SKM-1 treated with dmso at 0.1 percent for 144 hours (cell line): Measurements from ENCODE around the gene CPXM2.

ENCODE experiments used
- DNase-seq: peaks from one replicate; lab custom pipeline; 2025; ENCODE audit not compliant: unreplicated experiment; lab: John Stamatoyannopoulos, UW

CPXM2 gene

GRCh38 chr10:123778719-123779517 is 112.7 kb downstream of the CPXM2 start:
- no peak for DNase-seq

GRCh38 chr10:123777881-123778280 is 113.7 kb downstream of the CPXM2 start:
- no peak for DNase-seq

- DNase-seq: no peak
Observed at GRCh38 chr10:123774132-123774742, 117.4 kb downstream of the CPXM2 start.

- DNase-seq: no peak
Observed at GRCh38 chr10:123772645-123773508, 118.7 kb downstream of the CPXM2 start.

- DNase-seq: no peak
Observed at GRCh38 chr10:123771877-123772644, 119.5 kb downstream of the CPXM2 start.

- DNase-seq: no peak
Observed at GRCh38 chr10:123769647-123770046, 122.0 kb downstream of the CPXM2 start.

- no peak for DNase-seq
Observed at GRCh38 chr10:123766761-123767160, 124.8 kb downstream of the CPXM2 start.

GRCh38 chr10:123766012-123766411 is 125.6 kb downstream of the CPXM2 start:
- DNase-seq: no peak

- DNase-seq: no peak
Observed at GRCh38 chr10:123761666-123762230, 129.9 kb downstream of the CPXM2 start.

- DNase-seq: no peak
Observed at GRCh38 chr10:123761038-123761428, 130.6 kb downstream of the CPXM2 start.

- DNase-seq: no peak
Observed at GRCh38 chr10:123760356-123761037, 131.1 kb downstream of the CPXM2 start.

GRCh38 chr10:123759501-123760031 is 132.0 kb downstream of the CPXM2 start:
- no peak for DNase-seq

- no peak for DNase-seq
Observed at GRCh38 chr10:123759041-123759440, 132.6 kb downstream of the CPXM2 start.

- DNase-seq: no peak
Observed at GRCh38 chr10:123757853-123758252, 133.8 kb downstream of the CPXM2 start.

- DNase-seq: no peak
Observed at GRCh38 chr10:123755061-123755460, 136.5 kb downstream of the CPXM2 start.

- DNase-seq: no peak
Observed at GRCh38 chr10:123754123-123754522, 137.5 kb downstream of the CPXM2 start.

GRCh38 chr10:123751342-123752134 is 140.1 kb downstream of the CPXM2 start:
- DNase-seq: no peak

- no peak for DNase-seq
Observed at GRCh38 chr10:123750901-123751300, 140.7 kb downstream of the CPXM2 start.

GRCh38 chr10:123748711-123749110 is 142.9 kb downstream of the CPXM2 start:
- DNase-seq: no peak
